Left ventricle myocardium inferior (tissue), 1 donor: ENCODE results near the gene EYA2. TPM values are rescaled to one million over a fixed set of nuclear protein-coding genes. Genes with fewer than 3 reads are reported as not detected.

Experiments used
- DNase-seq: peaks from one replicate; pipeline ENCODE4 v3.0.0-alpha.2; 2020
- H3K27ac ChIP-seq: fragments of 200-600 bp; replicated peaks from 2 replicates; pipeline ENCODE4 v1.8.0; 2021
- H3K27me3 ChIP-seq: fragments of 200-600 bp; 2 replicates; pipeline ENCODE4 v1.8.0; 2021; ENCODE audit warnings: low read depth
- H3K36me3 ChIP-seq: fragments of 200-600 bp; 2 replicates; pipeline ENCODE4 v1.8.0; 2021
- H3K4me1 ChIP-seq: fragments of 200-600 bp; 2 replicates; pipeline ENCODE4 v1.8.0; 2021
- H3K4me3 ChIP-seq: fragments of 200-600 bp; 2 replicates; pipeline ENCODE4 v1.8.0; 2021; ENCODE audit warnings: mild to moderate bottlenecking, moderate library complexity
- H3K9me3 ChIP-seq: fragments of 200-600 bp; replicated peaks from 2 replicates; pipeline ENCODE4 v1.8.0; 2021
- intact Hi-C: fragments of 100-400 bp; cut with micrococcal nuclease; formaldehyde crosslinking; loops from one replicate; pipeline ENCODE4 v1.11.0; 2022
- total RNA-seq: library from RNA; stranded (reverse); fragmentation: NEBNext Ultra II Directional; extraction: Animal tissue kit (Norgen Biotek cat#: 25700); gene quantifications from one replicate; pipeline ENCODE4 v1.2.1, GENCODE V29; 2021
- TF ChIP-seq, protein P1 (sequence below): fragments of 200-600 bp; IDR thresholded peaks from 2 replicates; pipeline ENCODE4 v1.8.0; 2021; ENCODE audit warnings: antibody characterized with exemption, mild to moderate bottlenecking, borderline replicate concordance
- donor health status: DM: no; HTN: yes; CAD: no; lungs with severe emphysema.

The EYA2 gene
- total RNA-seq, 1 donor from 2014 or later = 0.63 TPM

- Histone ChIP-seq H3K36me3 (no peaks in the 10 kb centered on the region), H3K27ac (no peak overlapping the region), H3K9me3 (peaks cover 5% of the 10 kb centered on the region), H3K4me3 (no peak overlapping the region), H3K4me1 (no peaks in the 10 kb centered on the region), H3K27me3 (peaks cover 61% of the 10 kb centered on the region)
- no peak for DNase-seq
- intact Hi-C loops = no loop called here
- TF ChIP-seq, protein P1, sequence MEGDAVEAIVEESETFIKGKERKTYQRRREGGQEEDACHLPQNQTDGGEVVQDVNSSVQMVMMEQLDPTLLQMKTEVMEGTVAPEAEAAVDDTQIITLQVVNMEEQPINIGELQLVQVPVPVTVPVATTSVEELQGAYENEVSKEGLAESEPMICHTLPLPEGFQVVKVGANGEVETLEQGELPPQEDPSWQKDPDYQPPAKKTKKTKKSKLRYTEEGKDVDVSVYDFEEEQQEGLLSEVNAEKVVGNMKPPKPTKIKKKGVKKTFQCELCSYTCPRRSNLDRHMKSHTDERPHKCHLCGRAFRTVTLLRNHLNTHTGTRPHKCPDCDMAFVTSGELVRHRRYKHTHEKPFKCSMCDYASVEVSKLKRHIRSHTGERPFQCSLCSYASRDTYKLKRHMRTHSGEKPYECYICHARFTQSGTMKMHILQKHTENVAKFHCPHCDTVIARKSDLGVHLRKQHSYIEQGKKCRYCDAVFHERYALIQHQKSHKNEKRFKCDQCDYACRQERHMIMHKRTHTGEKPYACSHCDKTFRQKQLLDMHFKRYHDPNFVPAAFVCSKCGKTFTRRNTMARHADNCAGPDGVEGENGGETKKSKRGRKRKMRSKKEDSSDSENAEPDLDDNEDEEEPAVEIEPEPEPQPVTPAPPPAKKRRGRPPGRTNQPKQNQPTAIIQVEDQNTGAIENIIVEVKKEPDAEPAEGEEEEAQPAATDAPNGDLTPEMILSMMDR = no peak
Observed at GRCh38 chr20:46913329-46914044, 18.8 kb downstream of the EYA2 start.

DNA sequence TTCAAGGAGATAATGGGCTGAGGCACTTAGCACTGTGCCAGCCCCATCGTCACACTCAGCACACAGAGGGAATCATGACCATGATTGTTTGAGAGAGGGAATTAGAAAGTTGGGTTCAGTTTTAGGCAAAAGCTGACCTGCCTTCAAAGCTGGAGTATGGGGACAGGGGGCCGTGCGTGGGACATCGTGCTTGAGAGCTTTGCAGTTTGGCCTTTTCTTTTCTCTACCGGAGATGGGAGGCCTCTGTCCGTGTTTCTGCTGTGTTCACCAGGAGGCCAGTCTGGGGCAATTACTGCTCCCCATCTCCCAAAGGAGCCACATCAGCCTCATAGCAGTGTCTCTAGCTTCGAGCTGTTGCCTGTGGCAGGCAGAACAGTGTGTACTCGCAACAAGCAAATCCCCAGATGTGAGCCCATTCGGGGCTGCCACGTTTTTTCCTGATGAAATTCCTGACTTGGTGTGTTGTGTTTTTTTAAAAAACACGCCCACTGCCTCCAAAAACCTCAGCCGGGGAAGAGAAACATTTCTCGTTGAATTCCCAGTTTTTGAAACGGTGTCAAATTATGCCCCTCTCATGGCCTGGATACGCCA lies 20.2 kb downstream of the EYA2 start:
- H3K4me1 ChIP-seq = no peaks in the 10 kb centered on the region
- no peaks in the 10 kb centered on the region for H3K36me3 ChIP-seq
- peaks cover 19% of the 10 kb centered on the region for H3K9me3 ChIP-seq
- H3K27me3 ChIP-seq = peaks cover 47% of the 10 kb centered on the region
- TF ChIP-seq, protein P1 = no peak
- peak overlapping the region; percentile 19 for H3K27ac ChIP-seq
- intact Hi-C loops = no loop called here
- no peak for DNase-seq
- no peak overlapping the region for H3K4me3 ChIP-seq

GRCh38 chr20:46915575-46916257 lies 21.1 kb downstream of the EYA2 start:
- Histone ChIP-seq H3K4me1 (no peaks in the 10 kb centered on the region), H3K4me3 (no peak overlapping the region), H3K27me3 (peaks cover 40% of the 10 kb centered on the region), H3K27ac (no peak overlapping the region), H3K9me3 (peaks cover 21% of the 10 kb centered on the region), H3K36me3 (no peaks in the 10 kb centered on the region)
- TF ChIP-seq, protein P1 = no peak
- no peak for DNase-seq
- intact Hi-C loops = no loop called here

GRCh38 chr20:46916258-46916603 lies 21.6 kb downstream of the EYA2 start:
- no peak overlapping the region for H3K27ac ChIP-seq
- peaks cover 21% of the 10 kb centered on the region for H3K9me3 ChIP-seq
- no peaks in the 10 kb centered on the region for H3K4me1 ChIP-seq
- H3K36me3 ChIP-seq = no peaks in the 10 kb centered on the region
- TF ChIP-seq, protein P1 = no peak
- intact Hi-C loops = no loop called here
- no peak overlapping the region for H3K4me3 ChIP-seq
- DNase-seq = no peak
- peaks cover 40% of the 10 kb centered on the region for H3K27me3 ChIP-seq

DNA sequence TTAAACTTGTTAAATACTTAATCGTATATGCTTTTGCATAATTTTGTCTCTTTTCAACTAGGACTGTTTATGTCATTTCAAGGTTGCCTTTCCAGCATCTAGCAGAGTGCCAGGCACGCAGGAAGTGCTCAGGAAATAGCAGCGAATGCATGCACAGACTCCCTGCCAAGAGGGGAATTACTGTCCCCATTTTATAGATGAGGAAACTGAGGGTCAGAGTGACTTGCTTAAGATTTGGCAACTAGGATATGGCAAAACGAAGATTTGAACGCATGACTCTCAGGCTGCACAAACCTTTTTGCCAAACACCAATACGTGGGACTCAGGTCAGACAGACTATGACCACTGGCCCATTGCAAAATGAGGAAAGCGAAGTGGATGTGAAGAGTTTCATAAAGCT lies 22.5 kb downstream of the EYA2 start:
- H3K9me3 ChIP-seq = peaks cover 20% of the 10 kb centered on the region
- DNase-seq = no peak
- no peak overlapping the region for H3K4me3 ChIP-seq
- no peaks in the 10 kb centered on the region for H3K36me3 ChIP-seq
- intact Hi-C loops = no loop called here
- no peak overlapping the region for H3K27ac ChIP-seq
- TF ChIP-seq, protein P1 = no peak
- no peaks in the 10 kb centered on the region for H3K4me1 ChIP-seq
- H3K27me3 ChIP-seq = peaks cover 43% of the 10 kb centered on the region
